Activated T-cell treated with anti-CD3 and anti-CD28 coated beads for 48 hours (primary cell): ENCODE measurements around the gene C6orf136.
A peak's percentile ranks its signal among the peaks of the same experiment; 100 is the strongest.

Experiments
- DNase-seq: peaks from one replicate; pipeline ENCODE4 v3.0.0-alpha.2; 2020; ENCODE audit warnings: low read depth

The C6orf136 gene

DNA sequence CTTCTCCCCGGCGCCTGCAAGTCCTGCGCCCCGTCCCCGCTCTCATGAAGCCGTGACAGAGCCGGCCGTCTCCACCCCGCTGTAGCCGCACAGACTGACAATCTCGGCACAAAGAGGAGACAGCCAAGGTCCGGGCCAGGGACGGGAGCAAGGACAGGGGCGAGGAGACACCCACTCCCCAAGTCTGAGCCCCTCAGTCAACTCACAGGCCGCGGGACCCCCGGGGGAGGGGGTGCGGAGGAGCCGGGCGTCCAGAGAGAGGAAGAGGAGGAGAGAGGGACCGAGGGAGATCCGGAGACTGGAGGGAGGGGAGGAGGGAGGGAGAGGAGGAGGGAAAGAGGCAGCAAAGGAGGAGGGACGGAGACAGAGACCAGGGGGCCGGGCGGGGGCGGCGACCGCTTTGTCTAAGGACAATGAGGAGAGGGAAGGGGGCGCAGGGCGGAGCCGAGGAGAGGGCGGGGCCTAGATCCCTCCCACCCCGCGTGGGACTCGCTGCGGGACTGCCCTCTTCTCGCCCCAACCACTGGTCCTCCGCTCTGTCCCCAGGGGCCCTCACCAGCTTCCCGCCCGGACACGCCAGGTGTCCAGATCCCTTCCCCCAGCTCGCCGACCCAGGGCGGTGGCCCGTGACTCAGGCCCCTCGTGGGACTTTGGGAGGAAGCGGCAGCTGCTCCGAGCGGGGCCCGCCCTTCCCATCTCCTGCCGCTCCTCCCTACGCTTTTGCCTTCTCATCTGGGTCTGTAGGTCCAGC lies 40.1 kb downstream of the C6orf136 start:
- DNase-seq: peak; percentile 83

DNA sequence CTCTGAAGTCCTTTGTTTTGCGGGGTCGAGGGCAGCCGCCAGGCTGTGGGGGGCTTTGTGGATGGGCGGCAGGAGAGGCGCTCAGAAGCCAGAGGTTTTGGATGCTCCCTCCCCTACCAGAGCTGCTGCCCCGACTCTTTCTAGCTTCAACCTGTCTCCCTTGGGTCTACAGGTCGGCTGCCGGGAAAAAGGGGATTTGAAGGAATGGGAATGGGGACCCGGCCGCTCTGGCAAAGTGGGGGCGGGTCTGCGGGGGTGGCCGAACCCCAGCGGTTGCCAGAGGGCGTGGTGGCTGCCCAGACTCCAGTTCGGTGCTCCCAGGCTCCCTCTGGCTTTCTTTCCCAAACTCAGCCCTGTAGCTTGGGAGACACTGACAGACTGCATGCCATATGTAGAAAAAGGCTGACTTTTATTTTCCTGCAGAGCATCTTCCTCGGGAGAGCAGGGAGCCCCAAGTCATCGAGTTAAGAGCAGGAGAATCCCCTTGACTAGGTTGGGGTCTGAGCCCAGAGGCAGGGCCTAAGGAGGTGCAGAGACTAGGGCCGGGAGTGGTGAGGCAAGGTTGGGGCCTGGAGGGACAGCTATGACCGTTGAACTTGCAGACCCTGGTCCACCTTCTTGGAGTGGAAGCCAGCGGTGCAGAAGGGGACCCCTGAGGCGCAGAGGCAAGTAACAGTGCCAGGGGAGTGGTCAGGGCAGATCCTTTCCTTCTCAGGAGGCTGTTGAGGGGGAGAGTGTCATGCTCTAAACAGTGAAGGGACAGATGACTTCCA lies 40.9 kb downstream of the C6orf136 start:
- no peak for DNase-seq

DNA sequence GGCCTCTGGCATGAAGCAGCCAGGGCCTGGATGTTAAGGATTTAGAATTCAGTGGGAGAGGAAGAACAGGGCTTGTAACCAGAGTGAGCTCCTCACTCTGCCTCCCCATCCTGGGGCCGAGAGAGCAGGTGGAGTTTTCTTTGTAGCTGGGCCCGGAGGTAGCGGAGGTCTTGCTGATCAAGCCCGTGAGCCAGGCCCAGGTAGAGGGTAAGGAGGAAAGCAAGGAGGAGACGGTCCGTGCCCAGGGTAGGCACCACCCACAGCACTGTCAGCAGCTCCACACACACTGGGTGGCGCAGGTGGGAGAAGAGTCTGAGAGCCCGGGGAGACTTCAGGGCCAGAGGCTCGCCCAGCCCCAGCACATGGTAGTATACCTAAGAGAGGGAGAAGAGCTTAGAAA lies 41.6 kb downstream of the C6orf136 start:
- no peak for DNase-seq

DNA sequence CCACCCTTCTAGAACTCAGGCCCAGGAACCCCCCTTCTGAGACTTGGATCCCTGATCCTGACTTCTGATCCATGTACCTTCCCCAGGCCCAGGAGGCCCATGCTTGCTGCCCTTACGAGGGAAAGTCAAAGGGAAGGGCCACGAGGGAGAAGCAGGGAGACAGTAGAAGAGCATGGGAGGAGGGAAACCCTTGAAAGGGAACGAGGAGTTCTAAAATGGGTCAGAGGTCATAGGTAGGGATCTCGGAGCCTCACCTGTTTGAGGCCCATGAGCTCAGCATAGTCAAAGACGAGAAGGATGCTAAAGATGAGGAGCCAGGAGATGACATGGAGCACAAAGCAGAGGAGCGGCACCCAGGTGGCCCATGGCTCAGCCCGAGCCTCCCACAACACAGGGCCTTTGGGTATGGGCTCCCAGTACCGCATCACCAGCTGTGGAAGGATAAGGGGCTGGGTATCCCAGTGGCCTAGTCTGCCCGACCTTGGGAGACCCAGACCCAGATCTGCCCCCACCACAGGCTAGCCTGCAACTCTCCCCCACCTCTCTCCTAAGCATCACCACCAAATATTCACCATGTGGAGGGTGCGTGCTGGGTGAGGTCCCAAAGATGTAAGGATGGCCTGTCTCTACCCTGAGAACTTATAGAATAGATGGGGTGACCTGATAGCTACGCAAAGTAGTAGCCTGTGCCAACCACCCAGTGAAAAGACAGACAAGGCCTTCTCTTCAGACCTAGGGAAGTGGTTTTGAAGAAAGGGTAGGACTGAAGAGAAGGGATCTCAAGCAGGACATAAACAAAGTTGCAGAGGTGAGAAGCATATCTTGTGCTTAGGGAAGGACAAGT lies 42.3 kb downstream of the C6orf136 start:
- DNase-seq: no peak

DNA sequence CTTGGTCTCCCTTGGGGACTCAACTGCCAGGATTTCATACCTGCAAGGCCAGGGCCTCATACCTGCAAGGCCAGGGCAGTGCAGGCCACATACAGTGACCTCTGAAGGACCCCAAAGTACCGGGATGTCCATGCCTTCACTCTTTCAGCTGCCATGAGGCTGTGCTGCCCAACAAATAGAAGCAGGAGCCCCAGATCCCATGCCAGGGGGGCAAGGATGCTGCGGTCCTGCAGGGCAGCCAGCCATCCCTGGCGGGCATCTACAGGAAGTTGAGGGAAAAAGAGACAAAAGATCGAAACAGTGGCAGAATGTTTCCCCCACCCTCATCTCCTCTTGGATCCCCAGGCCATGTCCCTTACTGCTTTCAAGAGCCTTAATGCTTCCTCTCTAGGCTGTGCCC lies 43.1 kb downstream of the C6orf136 start:
- no peak for DNase-seq

DNA sequence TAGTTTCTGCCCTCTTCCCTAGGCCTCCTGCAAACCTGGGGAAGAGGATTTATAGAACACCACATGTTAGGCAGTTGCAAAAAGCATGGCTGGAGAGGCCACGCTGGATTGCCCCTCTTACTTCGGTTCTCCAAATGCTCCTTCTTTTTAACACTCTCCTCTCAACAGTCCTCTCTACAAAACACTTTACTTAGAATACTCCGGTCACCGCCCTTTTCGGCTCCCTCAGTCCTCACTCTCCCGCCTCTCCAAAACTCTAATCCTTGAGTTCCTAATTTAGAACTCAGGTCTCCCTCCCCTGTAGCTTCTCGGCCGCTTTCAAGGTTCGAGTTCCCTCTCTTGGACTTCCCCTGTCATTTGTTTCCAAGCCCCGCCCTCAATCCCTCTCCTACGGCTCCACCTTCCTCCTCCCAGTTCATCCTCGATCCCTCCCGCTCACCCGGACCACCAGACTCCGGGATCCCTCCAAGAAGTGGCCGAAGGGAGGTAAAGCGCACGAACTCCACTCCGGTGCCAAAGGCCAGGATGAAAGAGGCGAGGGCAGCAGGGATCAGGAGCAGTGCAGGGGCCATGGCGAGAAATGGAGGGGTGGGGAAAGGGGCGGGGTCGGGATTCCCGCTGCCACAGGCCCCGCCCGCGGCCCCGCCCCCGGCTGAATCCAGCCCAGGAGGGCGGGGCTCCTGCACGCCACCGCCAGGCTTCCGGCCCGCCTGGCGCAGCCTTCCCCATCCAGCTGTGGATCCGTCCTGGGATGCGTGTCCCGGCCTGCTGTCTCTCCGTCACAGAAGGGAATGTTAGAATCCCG lies 43.7 kb downstream of the C6orf136 start, which contains the start of gene NRM:
Gene NRM, minus strand, starts transcription at position 582 of the 805 bp plus-strand sequence. Its CDS starts 10 bp downstream, at position 572.
- DNase-seq: peak; percentile 80

DNA sequence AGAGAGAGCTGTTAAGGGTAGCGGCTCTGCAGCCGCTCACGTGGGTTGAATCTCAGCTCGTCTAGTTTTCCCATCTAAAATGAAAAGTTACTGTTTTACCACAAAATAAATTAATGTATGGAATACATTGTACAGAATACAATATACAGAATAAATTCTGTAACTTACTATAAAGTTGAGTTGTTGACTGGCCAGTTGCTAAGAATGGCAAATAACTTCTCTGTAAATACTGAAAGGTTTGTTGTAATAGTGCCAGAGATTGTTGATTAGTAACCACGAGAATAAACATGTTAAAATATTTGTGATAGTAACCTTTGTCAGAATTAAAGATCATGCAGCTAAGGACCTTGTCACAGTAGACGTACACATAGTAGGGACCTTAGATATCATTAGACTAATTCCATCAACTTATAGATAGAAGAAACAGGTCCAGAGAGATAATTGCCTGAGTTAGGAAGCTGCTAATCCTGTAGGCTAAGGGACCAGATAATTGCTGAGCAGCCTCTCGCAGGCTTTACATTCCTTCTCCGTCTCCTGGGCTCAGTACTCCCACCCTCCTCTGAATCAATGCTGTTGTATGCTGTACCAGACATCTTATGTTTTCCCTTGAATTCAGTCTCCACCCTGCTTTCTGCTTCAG lies 44.4 kb downstream of the C6orf136 start:
- DNase-seq: no peak

DNA sequence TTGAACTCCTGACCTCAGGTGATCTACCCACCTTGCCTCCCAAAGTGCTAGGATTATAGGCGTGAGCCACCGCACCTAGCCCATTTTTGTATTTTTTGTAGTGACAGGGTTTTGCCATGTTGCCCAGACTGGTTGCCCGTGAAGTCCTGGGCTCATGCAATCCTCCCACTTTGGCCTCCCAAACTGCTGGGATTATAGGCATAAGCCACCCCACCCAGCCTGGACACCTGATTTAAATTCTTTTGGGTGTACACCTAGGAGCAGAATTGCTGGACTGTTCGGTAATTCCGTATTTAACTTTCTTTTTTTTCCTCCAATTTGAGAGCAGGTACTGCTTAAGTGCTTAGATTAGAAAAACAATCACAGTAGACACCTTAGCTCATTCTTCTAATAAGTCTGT lies 49.5 kb downstream of the C6orf136 start:
- no peak for DNase-seq

DNA sequence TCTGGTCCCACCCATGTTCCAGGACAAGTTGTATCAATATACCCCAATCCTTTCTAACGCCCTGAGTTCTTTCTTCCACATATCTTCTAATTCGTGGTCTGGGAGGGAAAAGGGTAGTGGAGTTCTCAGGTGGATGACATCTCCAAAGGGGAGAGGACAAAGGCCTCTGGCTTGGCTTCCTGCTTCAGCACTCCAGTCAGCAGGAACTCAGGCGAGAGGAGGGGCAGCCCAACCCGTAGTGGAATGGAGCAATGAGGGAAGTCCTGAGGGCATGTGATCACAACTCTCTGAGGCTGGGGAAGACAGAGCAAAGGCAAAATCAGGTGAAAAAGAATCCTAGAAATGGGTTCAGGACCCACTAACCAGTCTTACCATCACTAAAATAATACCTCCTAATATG lies 53.4 kb downstream of the C6orf136 start:
- DNase-seq: no peak
